GM21381 (cell line): ENCODE data around the gene SNX14.
A peak's percentile ranks its signal among the peaks of the same experiment; 100 is the strongest.

Experiments used
- ATAC-seq: cut with Tn5 transposase; IDR thresholded peaks from one replicate; pipeline ENCODE4 v1.9.1; 2021; ENCODE audit warnings: mild to moderate bottlenecking, moderate library complexity; ENCODE audit not compliant: unreplicated experiment

SNX14 gene

GRCh38 chr6:85465762-85466161 lies 127.9 kb downstream of the SNX14 start:
- peak; percentile 42 for ATAC-seq

GRCh38 chr6:85464722-85465150 lies 128.9 kb downstream of the SNX14 start:
- ATAC-seq, result no peak

GRCh38 chr6:85464260-85464644 lies 129.4 kb downstream of the SNX14 start:
- no peak for ATAC-seq

GRCh38 chr6:85463621-85464259 lies 129.9 kb downstream of the SNX14 start:
- no peak for ATAC-seq

GRCh38 chr6:85462673-85463072 lies 131.0 kb downstream of the SNX14 start:
- ATAC-seq, result no peak

GRCh38 chr6:85461798-85462170 lies 131.9 kb downstream of the SNX14 start:
- ATAC-seq, result no peak

GRCh38 chr6:85460921-85461797 lies 132.5 kb downstream of the SNX14 start:
- peak; percentile 72 for ATAC-seq

GRCh38 chr6:85460154-85460920 lies 133.3 kb downstream of the SNX14 start:
- ATAC-seq, result peak; percentile 44

GRCh38 chr6:85459224-85459901 lies 134.3 kb downstream of the SNX14 start:
- no peak for ATAC-seq

GRCh38 chr6:85458782-85459181 lies 134.9 kb downstream of the SNX14 start:
- no peak for ATAC-seq

- ATAC-seq, result no peak
These were observed 135.5 kb downstream of the SNX14 start for GRCh38 chr6:85458184-85458583.

- no peak for ATAC-seq
These were observed 136.9 kb downstream of the SNX14 start for GRCh38 chr6:85456782-85457181.
